Purkinje cell (primary cell): ENCODE results near the gene UBE3C. TPM values are rescaled to one million over a fixed set of nuclear protein-coding genes. Genes with fewer than 3 reads are reported as not detected.

Experiments used
- polyA plus RNA-seq: library from polyadenylated mRNA; unstranded; fragments of >200 nt; fragmentation: Nextera tagmentation; gene quantifications from 2 replicates; pipeline ENCODE4 v1.2.1, GENCODE V29; 2014

Gene UBE3C
- polyA plus RNA-seq, result 9.5 and 11.1 TPM in 2 replicates

GRCh38 chr7:157138424-157139110 lies at the start of gene UBE3C:
TSS of gene UBE3C (plus strand) at chr7:157138926. CDS start at chr7:157139273, 347 bp downstream.

Other genes with a start within 250 kb of the UBE3C start
- gene LMBR1, start 245.7 kb upstream of the UBE3C start, polyA plus RNA-seq, result 70.8 and 75.4 TPM in 2 replicates
- gene NOM1, start 189.2 kb upstream of the UBE3C start, polyA plus RNA-seq, result 2.5 and 7.7 TPM in 2 replicates
- not detected in 2 replicates for gene MNX1, start 128.3 kb upstream of the UBE3C start, polyA plus RNA-seq
- 177 and 192 TPM in 2 replicates for gene DNAJB6, start 198.1 kb downstream of the UBE3C start, polyA plus RNA-seq